ENCODE results near the gene CTCFL.

CTCFL gene

GRCh38 chr20:57451795-57452661 is 72.9 kb downstream of the CTCFL start:
- DNase-seq (ENCODE audit: low read depth, low spot score), result no peak

GRCh38 chr20:57451431-57451794 is 73.5 kb downstream of the CTCFL start:
- no peak overlapping the region for H3K27ac ChIP-seq (ENCODE audit: low read length)
- no peak overlapping the region for H3K4me3 ChIP-seq (ENCODE audit: low read length)
- H3K9me3 ChIP-seq (ENCODE audit: control insufficient read depth, insufficient read depth, low read length), result no peaks in the 10 kb centered on the region
- WGBS (ENCODE audit: insufficient coverage, insufficient read length), result no CpG with 5 or more reads among the region's 7 CpGs
- no peaks in the 10 kb centered on the region for H3K36me3 ChIP-seq (ENCODE audit: control insufficient read depth, insufficient read depth, low read length)
- no peaks in the 10 kb centered on the region for H3K4me1 ChIP-seq (ENCODE audit: control insufficient read depth, insufficient read depth, low read length)
- H3K27me3 ChIP-seq (ENCODE audit: control insufficient read depth, insufficient read depth, low read length), result no peaks in the 10 kb centered on the region
- no peak for DNase-seq (ENCODE audit: low read depth, low spot score)

More at GRCh38 chr20:57451795-57452661, 72.9 kb downstream of the CTCFL start:
- Histone ChIP-seq H3K4me1 (ENCODE audit: control insufficient read depth, insufficient read depth, low read length) (no peaks in the 10 kb centered on the region), H3K27me3 (ENCODE audit: control insufficient read depth, insufficient read depth, low read length) (no peaks in the 10 kb centered on the region), H3K4me3 (ENCODE audit: low read length) (no peak overlapping the region), H3K9me3 (ENCODE audit: control insufficient read depth, insufficient read depth, low read length) (no peaks in the 10 kb centered on the region), H3K27ac (ENCODE audit: low read length) (no peak overlapping the region), H3K36me3 (ENCODE audit: control insufficient read depth, insufficient read depth, low read length) (no peaks in the 10 kb centered on the region)
- no CpG with 5 or more reads among the region's 21 CpGs for WGBS (ENCODE audit: insufficient coverage, insufficient read length)

GRCh38 chr20:57450931-57451330 is 74.0 kb downstream of the CTCFL start:
- no CpG with 5 or more reads among the region's 13 CpGs for WGBS (ENCODE audit: insufficient coverage, insufficient read length)
- H3K27me3 ChIP-seq (ENCODE audit: control insufficient read depth, insufficient read depth, low read length), result no peaks in the 10 kb centered on the region
- no peaks in the 10 kb centered on the region for H3K4me1 ChIP-seq (ENCODE audit: control insufficient read depth, insufficient read depth, low read length)
- H3K36me3 ChIP-seq (ENCODE audit: control insufficient read depth, insufficient read depth, low read length), result no peaks in the 10 kb centered on the region
- no peaks in the 10 kb centered on the region for H3K9me3 ChIP-seq (ENCODE audit: control insufficient read depth, insufficient read depth, low read length)
- DNase-seq (ENCODE audit: low read depth, low spot score), result no peak
- no peak overlapping the region for H3K27ac ChIP-seq (ENCODE audit: low read length)
- no peak overlapping the region for H3K4me3 ChIP-seq (ENCODE audit: low read length)

- H3K27ac ChIP-seq (ENCODE audit: low read length), result no peak overlapping the region
- no peaks in the 10 kb centered on the region for H3K27me3 ChIP-seq (ENCODE audit: control insufficient read depth, insufficient read depth, low read length)
- no peak for DNase-seq (ENCODE audit: low read depth, low spot score)
- H3K9me3 ChIP-seq (ENCODE audit: control insufficient read depth, insufficient read depth, low read length), result no peaks in the 10 kb centered on the region
- no peaks in the 10 kb centered on the region for H3K4me1 ChIP-seq (ENCODE audit: control insufficient read depth, insufficient read depth, low read length)
- H3K36me3 ChIP-seq (ENCODE audit: control insufficient read depth, insufficient read depth, low read length), result no peaks in the 10 kb centered on the region
- no peak overlapping the region for H3K4me3 ChIP-seq (ENCODE audit: low read length)
- WGBS (ENCODE audit: insufficient coverage, insufficient read length), result no CpG with 5 or more reads among the region's 12 CpGs
Observed at GRCh38 chr20:57450419-57450818, 74.5 kb downstream of the CTCFL start.

GRCh38 chr20:57449398-57450354 is 75.3 kb downstream of the CTCFL start:
- no peaks in the 10 kb centered on the region for H3K27me3 ChIP-seq (ENCODE audit: control insufficient read depth, insufficient read depth, low read length)
- no peaks in the 10 kb centered on the region for H3K36me3 ChIP-seq (ENCODE audit: control insufficient read depth, insufficient read depth, low read length)
- no CpG with 5 or more reads among the region's 14 CpGs for WGBS (ENCODE audit: insufficient coverage, insufficient read length)
- H3K9me3 ChIP-seq (ENCODE audit: control insufficient read depth, insufficient read depth, low read length), result no peaks in the 10 kb centered on the region
- no peak for DNase-seq (ENCODE audit: low read depth, low spot score)
- no peak overlapping the region for H3K4me3 ChIP-seq (ENCODE audit: low read length)
- no peak overlapping the region for H3K27ac ChIP-seq (ENCODE audit: low read length)
- H3K4me1 ChIP-seq (ENCODE audit: control insufficient read depth, insufficient read depth, low read length), result no peaks in the 10 kb centered on the region

GRCh38 chr20:57448764-57449354 is 76.1 kb downstream of the CTCFL start:
- H3K4me1 ChIP-seq (ENCODE audit: control insufficient read depth, insufficient read depth, low read length), result no peaks in the 10 kb centered on the region; the same call in 1 of the 2 replicates
- no peak for DNase-seq (ENCODE audit: low read depth, low spot score)
- H3K4me3 ChIP-seq (ENCODE audit: low read length), result no peak overlapping the region
- H3K27ac ChIP-seq (ENCODE audit: low read length), result no peak overlapping the region
- H3K36me3 ChIP-seq (ENCODE audit: control insufficient read depth, insufficient read depth, low read length), result no peaks in the 10 kb centered on the region
- H3K27me3 ChIP-seq (ENCODE audit: control insufficient read depth, insufficient read depth, low read length), result no peaks in the 10 kb centered on the region
- no peaks in the 10 kb centered on the region for H3K9me3 ChIP-seq (ENCODE audit: control insufficient read depth, insufficient read depth, low read length)
- WGBS (ENCODE audit: insufficient coverage, insufficient read length), result no CpG with 5 or more reads among the region's 9 CpGs

Measured in iPS DF 6.9 (cell line).